GM19467 (cell line): ENCODE measurements around the gene COX7A1.
A peak's percentile ranks its signal among the peaks of the same experiment; 100 is the strongest.
"Not testable (repeated sequence)": the region's sequence is repeated elsewhere in the genome, so short reads cannot be mapped to it uniquely, and the experiment has no call there.

Source experiments
- ATAC-seq: cut with Tn5 transposase; IDR thresholded peaks from one replicate; pipeline ENCODE4 v1.9.1; 2021; ENCODE audit warnings: mild to moderate bottlenecking, moderate library complexity; ENCODE audit not compliant: unreplicated experiment

COX7A1 gene

DNA sequence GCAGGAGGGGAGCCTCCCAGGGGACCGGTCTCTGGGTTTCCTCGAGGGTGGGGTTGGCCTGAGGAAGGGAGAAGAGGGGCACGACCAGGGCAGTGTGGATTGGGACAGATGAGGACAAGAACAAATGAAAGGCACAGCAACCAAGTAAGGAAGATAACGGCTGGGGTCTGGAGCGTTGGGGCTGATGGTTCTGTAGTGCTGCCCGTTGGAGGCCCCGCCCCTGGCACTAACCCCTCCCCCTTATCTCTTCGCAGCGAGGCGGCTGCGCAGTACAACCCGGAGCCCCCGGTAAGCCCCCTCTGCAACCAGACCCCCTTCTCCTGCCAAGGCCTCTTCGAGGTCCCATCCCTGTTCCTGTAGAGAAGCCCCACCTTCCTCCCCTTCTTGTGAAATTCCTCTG, 10.2 kb downstream of the COX7A1 start:
- no peak for ATAC-seq

DNA sequence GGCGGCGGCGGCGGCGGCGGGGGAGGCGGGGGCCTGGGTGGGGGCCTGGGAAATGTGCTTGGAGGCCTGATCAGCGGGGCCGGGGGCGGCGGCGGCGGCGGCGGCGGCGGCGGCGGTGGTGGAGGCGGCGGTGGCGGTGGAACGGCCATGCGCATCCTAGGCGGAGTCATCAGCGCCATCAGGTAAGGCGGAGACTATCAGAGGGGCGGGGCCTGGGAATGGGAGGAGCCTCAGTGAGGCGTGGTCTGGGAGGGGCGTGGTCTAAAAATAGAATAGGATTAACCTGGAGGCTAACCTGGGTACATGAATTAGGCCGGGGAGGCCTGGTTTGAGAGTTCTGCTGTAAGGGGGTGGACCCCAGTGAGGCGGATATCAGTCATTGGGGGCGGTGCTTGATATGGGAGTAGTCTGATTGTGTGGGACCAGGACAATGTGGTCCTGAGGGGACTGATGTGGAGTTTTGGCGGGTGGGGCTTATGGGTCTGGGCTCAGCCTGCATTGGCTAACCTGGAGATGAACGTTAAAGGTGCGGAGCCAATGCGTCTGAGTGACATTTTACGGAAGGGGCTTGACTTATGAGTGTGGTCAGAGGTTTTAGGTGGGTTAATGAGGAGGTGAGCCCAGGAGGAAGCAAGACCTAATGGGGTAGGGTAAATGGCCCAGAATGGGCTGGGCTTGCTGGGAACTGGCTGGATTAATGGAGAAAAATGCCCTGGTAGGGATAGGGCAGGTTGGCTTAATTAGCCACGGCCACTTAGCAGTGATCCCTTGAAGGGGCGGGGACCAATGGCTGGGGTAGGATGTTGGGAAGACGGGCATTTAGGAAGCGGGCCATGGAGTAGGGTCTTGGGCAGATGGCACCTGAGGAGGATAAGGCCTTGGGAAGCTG, 11.0 kb downstream of the COX7A1 start:
- ATAC-seq: peak; percentile 40

DNA sequence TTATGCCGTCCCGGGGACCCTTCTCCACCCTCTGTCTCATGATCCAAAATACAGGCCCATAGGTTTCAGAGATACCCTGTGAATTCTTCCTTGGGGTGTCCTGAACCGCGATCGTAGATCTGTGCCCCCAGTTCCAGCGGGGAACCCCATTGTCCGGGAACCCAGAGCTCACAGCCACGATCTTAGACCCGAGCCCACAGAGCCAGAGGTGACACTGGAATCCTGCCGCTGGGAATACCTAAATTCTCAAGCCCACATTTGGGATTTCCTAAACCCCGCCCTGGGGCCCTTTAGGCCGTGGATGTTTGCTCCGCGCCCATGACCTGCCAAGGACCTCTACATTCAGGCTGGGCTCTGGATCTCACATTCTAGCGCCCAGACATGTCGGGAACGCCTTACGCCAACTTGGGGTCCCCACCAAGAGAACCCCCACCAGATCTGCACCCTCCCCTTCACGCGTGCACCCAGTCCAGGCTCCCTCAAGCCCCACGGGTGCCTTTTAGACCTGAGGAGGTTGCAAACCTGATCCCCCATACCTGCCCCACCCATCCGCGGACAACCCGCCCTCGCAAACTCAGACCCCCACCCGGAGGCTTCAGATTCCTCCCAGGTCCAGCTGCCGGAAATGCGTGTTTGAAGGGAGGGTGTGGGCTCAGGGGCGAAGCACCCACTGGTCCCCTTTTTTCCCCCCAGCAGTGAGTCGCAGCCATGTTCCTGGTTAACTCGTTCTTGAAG, 11.8 kb downstream of the COX7A1 start:
- no peak for ATAC-seq

DNA sequence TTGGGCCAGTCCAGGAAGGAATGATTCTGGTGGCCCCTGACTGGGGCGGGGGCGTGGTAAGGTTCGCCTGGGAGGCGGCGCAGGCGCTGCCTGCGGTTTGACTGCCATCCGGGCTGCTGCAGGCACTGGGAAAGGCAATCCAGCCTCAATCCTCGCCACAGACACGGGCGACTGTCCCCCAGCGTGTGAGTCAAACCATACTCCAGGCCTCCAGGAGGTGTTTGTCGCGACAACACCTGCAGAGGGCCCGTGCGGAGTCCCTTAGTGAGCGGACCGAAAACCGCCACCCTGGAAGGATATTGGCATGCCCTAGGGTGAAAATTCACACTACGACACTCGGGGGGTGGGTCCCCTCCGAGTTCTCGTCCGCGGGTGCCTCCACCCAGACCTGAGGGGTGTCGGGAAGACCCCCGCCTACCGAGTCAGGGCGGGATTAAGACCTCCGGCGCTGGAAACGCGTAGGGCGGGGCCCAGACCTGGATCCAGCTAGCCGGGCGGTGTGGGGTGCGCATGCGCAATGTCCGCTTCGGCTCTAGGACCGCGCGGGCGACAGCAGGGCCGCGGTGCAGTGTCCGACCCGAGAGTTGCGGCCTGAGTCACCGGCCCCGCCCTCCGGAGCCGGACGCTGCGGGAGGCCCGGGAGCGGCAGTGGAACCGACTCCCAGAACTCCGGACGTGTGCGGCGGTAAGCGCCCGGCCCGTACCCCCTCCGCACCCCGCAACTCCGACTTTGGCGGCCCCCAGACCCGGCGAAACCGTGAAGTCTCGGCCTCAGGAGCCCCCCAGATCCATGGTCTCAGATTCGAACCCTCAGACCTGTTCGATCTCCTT, 12.6 kb downstream of the COX7A1 start, which contains the start of gene CAPNS1:
TSS of gene CAPNS1 (plus strand) at position 594 of the 831 bp plus-strand sequence. CDS start 946 bp downstream, outside the sequence.
- ATAC-seq: peak; percentile 80

DNA sequence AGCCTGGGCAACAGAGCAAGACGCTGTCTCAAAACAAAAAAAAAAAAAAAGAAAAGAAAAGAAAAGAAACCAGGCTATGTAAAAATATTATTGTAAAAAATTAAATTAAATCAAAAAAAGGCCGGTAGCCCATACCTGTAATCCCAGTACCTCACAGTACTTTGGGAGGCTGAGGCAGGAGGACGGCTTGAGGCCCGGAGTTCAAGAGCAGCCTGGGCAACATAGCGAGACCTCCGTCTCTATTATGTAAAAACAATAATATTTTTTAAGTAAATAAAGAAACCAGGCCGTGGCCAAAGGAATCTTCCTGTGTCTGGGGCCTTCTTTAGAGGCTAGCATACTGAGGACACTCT, 13.2 kb downstream of the COX7A1 start:
- ATAC-seq: no peak

DNA sequence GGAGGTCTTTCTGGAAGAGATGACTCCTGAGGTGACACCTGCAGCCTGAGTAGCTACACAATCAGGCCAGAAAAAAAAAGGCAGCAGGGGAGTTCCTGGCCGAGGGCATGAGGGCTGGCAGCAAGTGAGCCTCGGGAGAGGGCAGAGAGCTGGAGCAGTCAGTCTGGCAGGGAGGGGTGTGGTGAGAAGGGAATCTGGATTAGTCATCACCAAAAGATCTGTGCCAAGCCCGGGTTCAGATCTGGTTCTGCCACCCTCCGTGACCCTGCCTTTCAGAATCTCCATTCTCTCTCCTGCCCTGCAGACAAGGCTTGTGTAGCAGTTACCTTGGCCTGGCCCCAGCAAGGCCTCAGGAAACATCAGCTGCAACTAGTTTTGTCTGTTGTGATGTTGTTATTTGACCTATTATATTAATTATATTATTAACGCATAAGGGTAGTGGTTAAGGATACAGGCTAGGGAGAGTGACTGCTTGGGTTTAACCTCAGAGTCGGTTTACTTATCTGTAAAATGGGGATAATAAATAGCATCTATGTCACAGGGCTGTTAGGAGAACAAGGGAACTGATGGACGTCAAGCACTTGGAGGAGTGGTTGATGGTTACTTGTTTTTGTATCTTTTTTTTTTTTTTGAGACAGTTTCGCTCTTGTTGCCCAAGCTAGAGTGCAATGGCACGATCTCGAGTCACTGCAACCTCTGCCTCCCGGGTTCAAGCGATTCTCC, 15.1 kb downstream of the COX7A1 start:
- ATAC-seq: no peak

DNA sequence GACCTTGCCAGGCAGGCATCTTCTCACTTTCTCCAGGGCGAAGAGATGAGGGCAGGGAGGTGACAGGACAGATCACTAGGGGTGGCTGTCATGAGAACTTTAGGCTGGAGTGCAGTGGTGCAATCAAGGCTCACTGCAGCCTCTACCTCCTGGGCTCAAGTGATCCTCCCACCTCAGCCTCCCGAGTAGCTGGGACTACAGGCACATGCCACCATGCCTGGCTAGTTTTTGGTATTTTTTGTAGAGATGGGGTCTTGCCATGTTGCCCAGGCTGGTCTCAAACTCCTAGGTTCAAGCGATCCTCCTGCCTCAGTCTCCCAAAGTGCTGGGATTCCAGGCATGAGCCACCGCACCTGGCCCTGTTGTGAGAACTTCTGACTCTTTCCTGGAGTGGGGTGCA, 17.4 kb downstream of the COX7A1 start:
- not testable (repeated sequence) for ATAC-seq

DNA sequence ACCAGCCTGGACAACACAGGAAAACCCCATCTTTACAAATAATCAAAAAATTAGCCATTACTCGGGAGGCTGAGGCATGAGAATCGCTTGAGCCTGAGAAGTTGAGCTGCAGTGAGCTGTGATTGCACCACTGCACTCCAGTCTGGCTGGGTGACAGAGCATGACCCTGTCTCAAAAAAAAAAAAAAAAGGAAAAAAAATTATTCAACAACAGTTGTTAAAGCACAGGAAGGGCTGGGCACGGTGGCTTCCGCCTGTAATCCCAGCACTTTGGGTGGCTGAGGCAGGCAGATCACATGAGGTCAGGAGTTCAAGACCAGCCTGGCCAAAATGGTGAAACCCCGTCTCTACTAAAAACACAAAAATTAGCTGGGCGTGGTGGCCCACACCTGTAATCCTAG, 21.0 kb downstream of the COX7A1 start:
- not testable (repeated sequence) for ATAC-seq

DNA sequence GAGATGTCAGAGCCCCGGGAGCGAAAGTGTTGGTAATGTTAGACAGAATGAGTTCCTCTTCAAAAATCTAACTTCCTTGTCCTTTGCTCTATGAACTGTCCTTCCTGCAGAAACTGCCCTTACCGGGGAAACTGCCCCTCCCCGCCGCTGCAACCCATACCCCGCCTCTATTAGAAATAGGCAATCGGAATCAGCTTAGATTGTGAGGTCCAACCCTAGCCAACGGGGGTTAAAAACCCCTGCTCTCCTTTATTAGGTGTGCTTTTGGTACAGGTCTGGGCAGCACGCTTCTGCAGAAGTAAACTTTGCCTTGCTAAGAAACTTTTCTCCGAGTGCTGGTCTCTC, 23.9 kb downstream of the COX7A1 start:
- ATAC-seq: no peak

DNA sequence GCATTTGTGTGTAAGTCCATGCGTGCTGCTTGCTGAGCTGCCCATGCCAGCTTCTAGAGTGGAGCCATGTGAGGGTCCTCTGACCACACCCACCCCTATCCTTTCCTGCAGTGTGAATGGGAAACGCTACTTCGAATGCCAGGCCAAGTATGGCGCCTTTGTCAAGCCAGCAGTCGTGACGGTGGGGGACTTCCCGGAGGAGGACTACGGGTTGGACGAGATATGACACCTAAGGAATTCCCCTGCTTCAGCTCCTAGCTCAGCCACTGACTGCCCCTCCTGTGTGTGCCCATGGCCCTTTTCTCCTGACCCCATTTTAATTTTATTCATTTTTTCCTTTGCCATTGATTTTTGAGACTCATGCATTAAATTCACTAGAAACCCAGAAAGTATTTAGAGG, 26.7 kb downstream of the COX7A1 start:
- no peak for ATAC-seq

DNA sequence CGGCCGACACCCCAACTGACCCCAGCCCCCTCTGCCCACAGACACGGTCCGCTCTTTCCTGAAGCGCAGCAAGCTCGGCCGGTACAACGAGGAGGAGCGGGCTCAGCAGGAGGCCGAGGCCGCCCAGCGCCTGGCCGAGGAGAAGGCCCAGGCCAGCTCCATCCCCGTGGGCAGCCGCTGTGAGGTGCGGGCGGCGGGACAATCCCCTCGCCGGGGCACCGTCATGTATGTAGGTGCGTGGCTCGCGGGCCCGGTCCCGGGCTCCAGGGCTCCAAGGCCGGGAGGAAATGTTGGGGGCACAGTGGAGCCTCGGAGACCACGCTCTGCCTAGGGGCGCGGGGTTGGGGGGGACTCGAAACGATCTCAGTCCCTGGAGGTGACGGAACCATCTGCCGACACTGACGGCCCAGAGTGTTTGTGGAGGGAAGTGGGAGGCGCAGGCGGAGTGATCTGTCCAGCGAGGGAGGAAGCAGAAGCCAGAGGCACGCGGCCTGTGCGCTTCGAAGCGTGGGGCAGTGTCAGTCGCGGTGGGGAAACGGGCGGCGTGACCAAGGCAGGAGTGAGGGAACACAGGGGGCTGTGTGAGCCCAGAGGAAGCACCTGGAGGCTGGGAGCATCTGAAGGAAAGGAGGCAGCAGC, 30.6 kb downstream of the COX7A1 start:
- ATAC-seq: no peak

DNA sequence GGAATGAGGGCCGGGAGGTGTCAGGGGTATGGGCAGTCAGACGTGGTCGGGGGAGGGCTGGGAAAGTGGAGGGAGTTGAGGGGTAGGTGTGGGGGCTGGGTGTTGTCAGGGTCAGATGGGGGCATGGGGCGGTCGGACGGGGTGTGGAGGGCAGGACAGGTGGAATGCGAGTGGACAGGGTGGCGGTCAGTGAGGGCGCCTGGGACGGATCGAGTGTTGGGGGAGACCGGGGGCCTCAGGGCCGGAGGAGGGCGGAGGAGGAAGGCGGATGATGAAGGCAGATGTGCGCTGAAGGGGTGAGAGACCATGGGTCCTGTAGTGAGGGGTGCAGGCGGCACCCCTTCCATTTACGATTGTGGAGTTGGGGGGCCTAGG, 31.3 kb downstream of the COX7A1 start:
- no peak for ATAC-seq

DNA sequence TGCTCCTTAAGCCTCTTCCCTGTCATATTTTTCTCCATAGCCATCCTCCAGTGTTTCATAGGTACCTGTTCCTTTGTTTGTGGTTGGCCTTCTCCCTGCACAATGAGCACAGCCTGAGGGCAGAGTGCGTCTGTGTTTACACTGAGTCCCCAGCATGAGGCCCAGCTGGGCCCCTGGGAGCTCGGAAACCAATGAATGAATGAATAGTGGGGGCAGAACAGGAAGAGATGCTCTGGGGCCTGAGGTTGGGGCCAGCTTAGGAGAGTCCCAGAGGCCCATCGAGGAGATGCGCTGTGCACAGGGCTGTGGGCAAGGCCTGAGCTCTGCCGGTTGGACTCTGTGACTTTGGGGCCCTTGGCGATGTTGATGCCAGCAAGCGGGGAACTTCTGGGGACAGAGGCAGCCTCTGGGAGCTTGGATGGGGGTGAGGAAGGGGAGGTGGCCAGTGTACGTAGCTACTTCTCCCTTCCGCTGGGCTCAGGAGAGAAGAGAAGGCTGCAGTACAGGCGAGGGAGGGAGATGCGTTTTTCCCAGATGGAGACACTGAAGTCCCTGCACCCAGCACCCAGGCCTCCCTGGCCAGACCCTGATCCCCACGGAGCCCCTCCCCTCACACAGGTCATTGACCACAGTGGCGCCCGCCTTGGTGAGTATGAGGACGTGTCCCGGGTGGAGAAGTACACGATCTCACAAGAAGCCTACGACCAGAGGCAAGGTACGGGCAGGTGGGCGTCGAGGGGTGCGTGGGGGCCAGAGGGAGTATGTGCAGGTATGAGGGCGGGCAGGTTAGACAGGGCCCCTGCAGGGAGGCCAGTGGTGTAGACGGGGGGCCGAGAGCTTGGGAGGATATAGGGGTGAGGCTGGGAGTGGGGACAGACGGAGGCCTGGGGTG, 31.9 kb downstream of the COX7A1 start:
- ATAC-seq: no peak

DNA sequence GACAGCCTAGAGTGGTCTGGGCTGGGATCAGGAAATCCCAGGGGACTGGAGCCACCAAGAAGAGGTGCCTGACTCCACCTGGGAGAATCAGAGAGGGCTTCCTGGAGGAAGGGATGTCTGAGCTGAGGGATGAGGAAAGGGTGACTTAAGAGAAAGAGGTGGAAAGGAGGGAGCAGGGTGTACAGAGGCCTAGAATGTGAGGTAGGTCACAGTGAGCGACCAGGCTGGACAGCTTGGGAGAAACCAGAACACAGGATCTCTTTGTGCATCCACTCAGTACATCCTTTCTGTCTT, 36.0 kb downstream of the COX7A1 start:
- no peak for ATAC-seq

DNA sequence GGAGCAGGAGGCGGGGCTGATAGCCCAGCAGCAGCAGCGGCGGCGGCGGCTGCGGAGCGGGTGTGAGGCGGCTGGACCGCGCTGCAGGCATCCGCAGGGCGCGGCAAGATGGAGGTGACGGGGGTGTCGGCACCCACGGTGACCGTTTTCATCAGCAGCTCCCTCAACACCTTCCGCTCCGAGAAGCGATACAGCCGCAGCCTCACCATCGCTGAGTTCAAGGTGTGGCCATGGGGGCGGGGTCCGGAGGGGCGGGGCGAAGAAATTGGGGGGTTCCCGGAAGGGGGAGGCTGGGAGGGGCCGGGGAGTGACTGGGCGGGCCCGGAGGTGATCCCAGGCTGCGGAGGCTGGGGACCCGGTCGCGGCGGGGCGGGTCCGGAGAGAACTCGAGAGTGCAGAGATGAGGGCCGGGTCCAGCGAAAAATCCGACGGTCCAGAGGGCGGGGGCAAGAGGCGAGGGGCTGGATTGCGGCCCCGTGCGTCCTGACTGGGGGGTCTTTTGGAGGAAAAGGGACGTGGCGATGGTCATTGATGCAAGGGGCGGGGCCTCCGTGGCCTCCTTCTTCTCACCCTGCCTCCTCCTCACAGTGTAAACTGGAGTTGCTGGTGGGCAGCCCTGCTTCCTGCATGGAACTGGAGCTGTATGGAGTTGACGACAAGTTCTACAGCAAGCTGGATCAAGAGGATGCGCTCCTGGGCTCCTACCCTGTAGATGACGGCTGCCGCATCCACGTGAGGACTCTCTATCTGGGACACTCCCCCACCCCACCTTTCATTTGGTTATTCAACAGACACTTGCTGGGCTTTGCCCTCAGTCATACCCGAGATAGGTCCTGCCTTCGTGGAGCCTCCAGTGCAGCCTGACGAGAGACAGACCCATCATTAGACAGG, 36.5 kb downstream of the COX7A1 start, which contains the start of gene TBCB:
TSS of gene TBCB (plus strand) at position 16 of the 891 bp plus-strand sequence. CDS start at position 109, 93 bp downstream.
- no peak for ATAC-seq

DNA sequence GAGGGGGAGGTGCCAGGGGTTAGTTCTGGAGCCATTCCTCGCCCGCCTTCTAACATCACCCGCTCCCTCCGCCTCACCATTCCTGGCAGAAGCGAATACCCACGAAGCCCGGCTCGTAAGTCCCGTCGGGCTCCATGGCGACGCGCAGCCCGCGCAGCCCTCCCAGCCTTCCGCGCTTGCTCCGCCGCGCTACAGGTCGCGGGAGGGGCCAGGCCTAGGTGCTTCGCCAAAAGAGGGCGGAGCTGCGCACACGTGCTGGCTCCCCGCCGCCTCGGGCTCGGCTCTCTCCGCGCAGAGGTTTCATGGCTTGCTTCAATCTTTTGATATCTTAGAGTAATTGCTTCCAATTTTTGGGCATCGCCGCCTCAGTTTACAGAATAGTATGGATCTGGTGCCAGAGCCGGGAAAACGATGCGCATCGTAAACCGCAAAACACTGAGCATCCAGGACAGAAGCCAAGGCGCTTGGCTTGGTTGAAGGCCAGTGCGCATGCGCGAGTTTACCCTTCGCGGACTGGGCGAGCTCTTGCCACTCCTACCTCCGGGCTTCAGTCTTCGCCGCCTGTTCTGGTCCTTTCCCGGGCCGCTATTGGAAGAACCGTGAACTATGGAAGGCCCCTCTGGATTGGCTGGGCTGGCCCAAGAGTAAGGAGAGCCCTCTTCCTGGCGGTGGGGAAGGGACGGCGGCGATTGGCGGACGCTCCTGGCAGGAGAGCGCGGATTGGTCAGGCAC, 37.4 kb downstream of the COX7A1 start, which contains the start of gene POLR2I:
TSS of gene POLR2I (minus strand) at position 155 of the 732 bp plus-strand sequence. CDS start at position 136, 19 bp downstream.
- peak; percentile 73 for ATAC-seq

DNA sequence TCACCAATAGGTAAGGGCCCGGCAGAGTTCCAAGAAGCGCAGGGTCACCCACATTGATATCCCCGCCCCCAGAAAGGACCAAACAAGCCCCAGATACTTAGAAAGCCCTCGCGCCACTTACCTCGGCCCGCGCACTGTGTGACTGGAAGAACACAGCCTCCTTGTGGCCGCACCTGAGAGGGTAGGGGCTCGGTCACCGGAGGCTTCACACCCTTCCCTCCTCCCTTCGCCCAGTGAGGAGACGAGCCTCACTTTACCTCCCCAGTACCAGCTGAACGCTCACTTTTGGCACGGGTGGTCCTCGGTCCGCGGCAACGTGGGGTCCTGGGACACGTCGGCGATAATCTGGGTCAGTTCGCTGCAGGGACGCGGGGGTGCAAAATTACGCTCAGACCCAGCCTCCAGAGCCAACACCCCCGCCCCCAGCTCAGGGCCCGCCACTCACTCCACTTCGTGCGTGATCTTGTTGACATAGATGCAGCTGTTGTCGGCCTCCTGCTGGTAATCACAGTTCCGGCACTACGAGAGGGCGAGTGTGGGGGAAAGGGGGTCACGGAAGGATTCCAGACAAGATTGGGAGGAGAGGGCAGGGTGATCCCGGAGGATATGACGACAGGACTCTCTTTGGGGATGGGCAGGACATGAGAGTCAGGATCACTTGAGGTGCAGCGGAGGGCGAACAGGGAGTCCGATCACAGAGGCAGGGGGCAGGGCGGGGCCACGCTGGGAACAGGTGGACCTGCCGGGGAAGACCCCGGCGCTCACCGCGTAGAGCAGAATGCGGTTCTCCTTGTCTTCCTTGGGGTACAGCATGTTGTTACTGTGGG, 38.1 kb downstream of the COX7A1 start:
- peak; percentile 4 for ATAC-seq
